Endothelial cell of umbilical vein (primary cell): ENCODE results near the gene COX7C. TPM values are rescaled to one million over a fixed set of nuclear protein-coding genes. Genes with fewer than 3 reads are reported as not detected.

Experiments used
- BruUV-seq: library from RNA; stranded (reverse); fragments of 400-500 nt; replicated peaks from 2 replicates; lab custom pipeline; 2021; lab: Mats Ljungman, UMichigan
- CTCF ChIA-PET: fragments of 300-600, 350-600 bp; sonication (Branson Sonifier 250); formaldehyde crosslinking; loops from one replicate; lab custom pipeline; 2021; ENCODE audit warnings: antibody characterized with exemption, inconsistent platforms; lab: Charles Lee
- POLR2A ChIA-PET: fragments of 300-600, 350-600 bp; sonication (Branson Sonifier 250); formaldehyde crosslinking; loops from one replicate; lab custom pipeline; 2021; ENCODE audit warnings: antibody characterized with exemption, inconsistent platforms; lab: Charles Lee
- DNase-seq: peaks from one replicate; pipeline ENCODE4 v3.0.0-alpha.2; 2011; ENCODE audit warnings: low read depth, low spot score
- FAIRE-seq: peaks from 2 replicates; lab custom pipeline; 2011; peaks lifted over from hg19 to GRCh38; lab: Jason Lieb, UNC
- H2AFZ ChIP-seq: 2 replicates; pipeline ENCODE4 v1.6.0; 2012; ENCODE audit warnings: low read depth, low read length, control low read depth, inconsistent platforms
- H3K27ac ChIP-seq: 2 replicates; pipeline ENCODE4 v1.5.1; 2011; ENCODE audit warnings: low read depth, mild to moderate bottlenecking, control low read depth, low read length, moderate library complexity; ENCODE audit not compliant: insufficient read depth
- H3K27me3 ChIP-seq, 2 experiments: 2 replicates each; pipeline versions ENCODE4 v1.6.0 to v1.6.1; 2011; ENCODE audit warnings: low read length in 2 of 2, mixed read lengths in 1 of 2; ENCODE audit not compliant: control insufficient read depth in 2 of 2, insufficient read depth in 2 of 2
- H3K36me3 ChIP-seq, 2 experiments: 2 replicates in 1 of 2; 3 replicates in 1 of 2; pipeline ENCODE4 v1.5.1; 2011; ENCODE audit warnings: low read length in 2 of 2, mild to moderate bottlenecking in 1 of 2, moderate library complexity in 1 of 2; ENCODE audit not compliant: control insufficient read depth in 2 of 2, insufficient read depth in 2 of 2; ENCODE audit errors: extremely low read depth in 1 of 2
- H3K4me1 ChIP-seq: 3 replicates; pipeline ENCODE4 v1.5.1; 2011; ENCODE audit warnings: mild to moderate bottlenecking, low read length; ENCODE audit not compliant: control insufficient read depth, insufficient read depth; ENCODE audit errors: extremely low read depth
- H3K4me2 ChIP-seq: 2 replicates; pipeline ENCODE4 v1.6.1; 2011; ENCODE audit warnings: low read length, control low read depth, mixed read lengths; ENCODE audit not compliant: insufficient read depth
- H3K4me3 ChIP-seq, 3 experiments: fragments of 200-600 bp in 1 of 3; sonication (generic), shearing (Covaris generic) in 1 of 3; replicated peaks in 1 of 3; 2 replicates each; pipeline ENCODE4 v1.5.1; 2011 to 2016; ENCODE audit warnings: control low read depth in 3 of 3, low read length in 3 of 3, mild to moderate bottlenecking in 2 of 3, inconsistent platforms in 1 of 3, low read depth in 1 of 3, moderate library complexity in 1 of 3; ENCODE audit not compliant: insufficient read depth in 1 of 3
- H3K79me2 ChIP-seq: 2 replicates; pipeline ENCODE4 v1.6.0; 2012; ENCODE audit warnings: low read length, inconsistent platforms; ENCODE audit not compliant: control insufficient read depth, insufficient read depth
- H3K9ac ChIP-seq: replicated peaks from 2 replicates; pipeline ENCODE3; 2011; ENCODE audit warnings: low read length, control low read depth; ENCODE audit not compliant: insufficient read depth; ENCODE audit errors: extremely low read depth
- H3K9me1 ChIP-seq: replicated peaks from 3 replicates; pipeline ENCODE4 v1.6.0; 2011; ENCODE audit warnings: mild to moderate bottlenecking, low read length; ENCODE audit not compliant: control insufficient read depth, insufficient read depth; ENCODE audit errors: extremely low read depth
- H3K9me3 ChIP-seq: replicated peaks from 2 replicates; pipeline ENCODE4 v1.5.1; 2012; ENCODE audit warnings: low read length, inconsistent platforms; ENCODE audit not compliant: control insufficient read depth, insufficient read depth
- H4K20me1 ChIP-seq: replicated peaks from 2 replicates; pipeline ENCODE3; 2011; ENCODE audit warnings: mild to moderate bottlenecking, low read length; ENCODE audit not compliant: control insufficient read depth, insufficient read depth; ENCODE audit errors: extremely low read depth
- FOS ChIP-seq: IDR thresholded peaks from 2 replicates; pipeline ENCODE4 v1.6.1; 2011; ENCODE audit warnings: mild to moderate bottlenecking, low read length, moderate library complexity, borderline replicate concordance; ENCODE audit not compliant: insufficient read depth
- JUN ChIP-seq: IDR thresholded peaks from 2 replicates; pipeline ENCODE4 v1.6.1; 2011; ENCODE audit warnings: borderline replicate concordance, low read depth; ENCODE audit not compliant: insufficient read length, insufficient read depth
- MYC ChIP-seq: IDR thresholded peaks from one replicate; pipeline ENCODE4 v1.6.1; 2011; ENCODE audit warnings: mild to moderate bottlenecking, low read depth, low read length
- POLR2A ChIP-seq: IDR thresholded peaks from 2 replicates; pipeline ENCODE4 v1.6.1; 2012; ENCODE audit warnings: low read depth, mild to moderate bottlenecking, control low read depth, low read length
- POLR2AphosphoS5 ChIP-seq: IDR thresholded peaks from 2 replicates; pipeline ENCODE4 v1.6.1; 2012; ENCODE audit warnings: low read depth, mild to moderate bottlenecking, control low read depth, low read length, moderate library complexity; ENCODE audit not compliant: insufficient read depth
- dilution Hi-C: fragments of 300-500 bp; cut with MboI; formaldehyde crosslinking; loops from one replicate; pipeline ENCODE4 v1.15.0; 2019; ENCODE audit warnings: low sequenced_read_pairs; ENCODE audit not compliant: extremely low pct_ligation_motif_present
- intact Hi-C: fragments of 100-400 bp; cut with micrococcal nuclease; formaldehyde crosslinking; loops from one replicate; pipeline ENCODE4 v1.10.0; 2022
- polyA plus RNA-seq, 4 experiments: library from polyadenylated mRNA; depleted of rRNA in 3 of 4; stranded (reverse) in 3 of 4; unstranded in 1 of 4; fragments of >200 nt; gene quantifications; 2 replicates each; pipeline versions ENCODE4 v1.2.1 to v1.2.3, GENCODE V29; 2011 to 2012; ENCODE audit warnings: missing spikeins in 1 of 4
- total RNA-seq: library from RNA; stranded (reverse); gene quantifications from 2 replicates; pipeline ENCODE4 v1.2.3, GENCODE V29; 2021
- TF ChIP-seq, protein P1 (sequence below): IDR thresholded peaks from 2 replicates; pipeline ENCODE4 v1.6.1; 2011; ENCODE audit not compliant: insufficient read depth, insufficient read length
- TF ChIP-seq, protein P2 (sequence below), 2 donors: IDR thresholded peaks; 1 replicate in 1 of 2; 2 replicates in 1 of 2; pipeline ENCODE4 v1.5.1; 2011; ENCODE audit warnings: low read length in 2 of 2, mild to moderate bottlenecking in 2 of 2, moderate library complexity in 2 of 2, control low read depth in 1 of 2, inconsistent platforms in 1 of 2, low read depth in 1 of 2; ENCODE audit not compliant: insufficient read depth in 1 of 2; ENCODE audit errors: extremely low read depth in 1 of 2

Gene COX7C
- total and polyA plus RNA-seq, 2 donors (not counting 3 experiments of a cell fraction or from before 2014, with no cell fraction given), result 383 to 476 TPM

DNA sequence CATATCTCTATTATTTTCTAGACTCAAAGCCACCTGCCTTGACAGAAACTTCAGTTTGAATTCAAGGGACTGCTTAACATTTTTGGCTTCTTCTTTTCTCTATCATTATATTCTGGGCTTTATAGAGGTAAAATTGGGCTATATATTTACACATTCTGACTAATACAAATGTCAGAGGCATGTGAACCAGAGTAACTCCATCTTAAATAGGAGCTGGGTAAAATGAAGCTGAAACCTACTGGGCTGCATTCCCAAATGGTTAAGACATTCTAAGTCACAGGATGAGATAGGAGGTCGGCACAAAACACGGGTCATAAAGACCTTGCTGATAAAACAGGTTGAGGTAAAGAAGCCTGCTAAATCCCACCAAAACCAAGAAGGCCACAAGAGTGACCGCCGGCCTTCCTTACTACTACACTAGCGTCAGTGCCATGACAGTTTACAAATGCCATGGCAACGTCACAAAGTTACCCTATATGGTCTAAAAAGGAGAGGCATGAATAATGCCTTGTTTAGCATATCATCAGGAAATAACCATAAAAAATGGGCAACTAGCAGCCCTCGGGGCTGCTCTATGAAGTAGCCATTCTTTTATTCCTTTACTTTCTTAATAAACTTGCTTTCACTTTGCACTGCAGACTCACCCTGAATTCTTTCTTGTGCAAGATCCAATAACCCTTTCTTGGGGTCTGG, 44.8 kb upstream of the COX7C start:
- DNase-seq, result no peak
- ChIA-PET POLR2A (no interaction called here), CTCF (no interaction called here)
- H3K4me3 ChIP-seq, result no peak overlapping the region
- H3K27ac ChIP-seq, result no peak overlapping the region
- H3K79me2 ChIP-seq, result no peaks in the 10 kb centered on the region
- no peaks in the 10 kb centered on the region for H3K9me1 ChIP-seq
- no peak for FAIRE-seq
- no TSS peak for BruUV-seq
- no peaks in the 10 kb centered on the region for H3K27me3 ChIP-seq
- H3K36me3 ChIP-seq, result no peaks in the 10 kb centered on the region
- TF ChIP-seq MYC (no peak), JUN (no peak)
- H3K4me1 ChIP-seq, result no peaks in the 10 kb centered on the region
- H4K20me1 ChIP-seq, result no peaks in the 10 kb centered on the region
- intact Hi-C loops (no loop called here), dilution Hi-C loops (no loop called here)
- no peak overlapping the region for H2AFZ ChIP-seq
- H3K9me3 ChIP-seq, result no peaks in the 10 kb centered on the region
- H3K9ac ChIP-seq, result no peak overlapping the region
- no peak overlapping the region for H3K4me2 ChIP-seq

DNA sequence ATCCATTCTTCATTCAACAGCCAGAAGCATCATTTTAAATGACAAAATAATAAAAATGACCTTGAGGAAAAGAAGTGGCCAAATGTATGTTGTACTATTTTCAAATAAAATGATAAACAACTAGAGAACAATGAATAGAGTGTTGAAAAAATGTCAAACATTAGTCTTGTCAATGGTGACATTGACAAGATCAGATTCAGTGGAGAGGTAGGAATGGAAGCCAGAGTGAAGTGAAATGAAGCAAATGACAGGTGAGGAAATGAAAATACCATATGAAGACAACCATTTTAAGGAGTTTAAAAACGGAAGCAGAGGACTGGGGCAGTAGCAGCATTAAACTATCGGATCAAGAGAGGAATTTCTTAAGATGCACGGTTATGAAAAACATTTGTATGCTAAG, 38.2 kb upstream of the COX7C start:
- BruUV-seq, result no TSS peak
- H3K4me2 ChIP-seq, result no peak overlapping the region
- H3K4me3 ChIP-seq, result no peak overlapping the region
- H3K9ac ChIP-seq, result no peak overlapping the region
- no peaks in the 10 kb centered on the region for H3K9me1 ChIP-seq
- H3K36me3 ChIP-seq, result no peaks in the 10 kb centered on the region
- TF ChIP-seq POLR2AphosphoS5 (no peak), FOS (no peak), POLR2A (no peak)
- TF ChIP-seq, protein P1, sequence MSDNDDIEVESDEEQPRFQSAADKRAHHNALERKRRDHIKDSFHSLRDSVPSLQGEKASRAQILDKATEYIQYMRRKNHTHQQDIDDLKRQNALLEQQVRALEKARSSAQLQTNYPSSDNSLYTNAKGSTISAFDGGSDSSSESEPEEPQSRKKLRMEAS, result no peak
- TF ChIP-seq, protein P2, sequence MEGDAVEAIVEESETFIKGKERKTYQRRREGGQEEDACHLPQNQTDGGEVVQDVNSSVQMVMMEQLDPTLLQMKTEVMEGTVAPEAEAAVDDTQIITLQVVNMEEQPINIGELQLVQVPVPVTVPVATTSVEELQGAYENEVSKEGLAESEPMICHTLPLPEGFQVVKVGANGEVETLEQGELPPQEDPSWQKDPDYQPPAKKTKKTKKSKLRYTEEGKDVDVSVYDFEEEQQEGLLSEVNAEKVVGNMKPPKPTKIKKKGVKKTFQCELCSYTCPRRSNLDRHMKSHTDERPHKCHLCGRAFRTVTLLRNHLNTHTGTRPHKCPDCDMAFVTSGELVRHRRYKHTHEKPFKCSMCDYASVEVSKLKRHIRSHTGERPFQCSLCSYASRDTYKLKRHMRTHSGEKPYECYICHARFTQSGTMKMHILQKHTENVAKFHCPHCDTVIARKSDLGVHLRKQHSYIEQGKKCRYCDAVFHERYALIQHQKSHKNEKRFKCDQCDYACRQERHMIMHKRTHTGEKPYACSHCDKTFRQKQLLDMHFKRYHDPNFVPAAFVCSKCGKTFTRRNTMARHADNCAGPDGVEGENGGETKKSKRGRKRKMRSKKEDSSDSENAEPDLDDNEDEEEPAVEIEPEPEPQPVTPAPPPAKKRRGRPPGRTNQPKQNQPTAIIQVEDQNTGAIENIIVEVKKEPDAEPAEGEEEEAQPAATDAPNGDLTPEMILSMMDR (IDR thresholded peaks at IDR 0.05; ENCODE audit: extremely low read depth in 1 of 2, insufficient read depth in 1 of 2, low read depth in 1 of 2, low read length in 2 of 2), result no peak
- H3K9me3 ChIP-seq, result no peaks in the 10 kb centered on the region
- no peaks in the 10 kb centered on the region for H4K20me1 ChIP-seq
- no peak overlapping the region for H2AFZ ChIP-seq
- ChIA-PET CTCF (no interaction called here), POLR2A (no interaction called here)
- DNase-seq (no peak), FAIRE-seq (no peak)
- H3K79me2 ChIP-seq, result no peaks in the 10 kb centered on the region
- H3K27me3 ChIP-seq, result no peaks in the 10 kb centered on the region
- H3K27ac ChIP-seq, result no peak overlapping the region
- dilution Hi-C loops (no loop called here), intact Hi-C loops (no loop called here)
- H3K4me1 ChIP-seq, result no peaks in the 10 kb centered on the region
